OCI-LY7 (cell line): ENCODE results near the gene SIDT1. TPM values are rescaled to one million over a fixed set of nuclear protein-coding genes. Genes with fewer than 3 reads are reported as not detected.
A peak's percentile ranks its signal among the peaks of the same experiment; 100 is the strongest.

Experiments used
- BruUV-seq: library from RNA; stranded (reverse); fragments of 400-500 nt; replicated peaks from 2 replicates; lab custom pipeline; 2021; lab: Mats Ljungman, UMichigan
- CTCF ChIA-PET: fragments of 300-600 bp; sonication (Branson Sonifier 250); formaldehyde crosslinking; loops from one replicate; lab custom pipeline; 2022; ENCODE audit warnings: antibody characterized with exemption; ENCODE audit not compliant: unreplicated experiment; lab: Charles Lee
- POLR2A ChIA-PET: fragments of 300-600 bp; sonication (Branson Sonifier 250); formaldehyde crosslinking; loops from one replicate; lab custom pipeline; 2022; ENCODE audit warnings: antibody characterized with exemption; lab: Charles Lee
- DNase-seq: peaks from one replicate; pipeline ENCODE4 v3.0.0-alpha.2; 2015; ENCODE audit warnings: low spot score
- H2AFZ ChIP-seq: fragments of 200-600 bp; sonication (generic), shearing (Covaris generic); 2 replicates; pipeline ENCODE4 v1.6.1; 2014; ENCODE audit warnings: mild to moderate bottlenecking, antibody characterized with exemption, low read length, moderate library complexity
- H3K27ac ChIP-seq: fragments of 200-600 bp; sonication (generic); 2 replicates; pipeline ENCODE4 v1.5.1; 2014; ENCODE audit warnings: mixed run types, low read depth, mild to moderate bottlenecking, moderate library complexity, low read length, inconsistent platforms; ENCODE audit not compliant: poor library complexity, severe bottlenecking
- H3K36me3 ChIP-seq: fragments of 200-600 bp; sonication (generic); 2 replicates; pipeline ENCODE4 v1.6.1; 2014; ENCODE audit warnings: mild to moderate bottlenecking, antibody characterized with exemption, low read length, moderate library complexity, mixed read lengths; ENCODE audit not compliant: insufficient read depth
- H3K4me1 ChIP-seq: fragments of 200-600 bp; sonication (generic); 2 replicates; pipeline ENCODE4 v1.5.1; 2014; ENCODE audit warnings: mild to moderate bottlenecking, low read length; ENCODE audit not compliant: insufficient read depth, poor library complexity, severe bottlenecking
- H3K4me2 ChIP-seq: fragments of 200-600 bp; sonication (generic); 2 replicates; pipeline ENCODE4 v1.6.1; 2014; ENCODE audit warnings: mild to moderate bottlenecking, low read length
- H3K4me3 ChIP-seq: fragments of 200-600 bp; sonication (generic); 2 replicates; pipeline ENCODE4 v1.5.1; 2014; ENCODE audit warnings: mild to moderate bottlenecking, low read depth, low read length; ENCODE audit not compliant: poor library complexity, severe bottlenecking
- H3K79me2 ChIP-seq: fragments of 200-600 bp; sonication (generic); 2 replicates; pipeline ENCODE4 v1.6.1; 2016; ENCODE audit warnings: low read depth, mild to moderate bottlenecking, low read length, moderate library complexity, mixed read lengths; ENCODE audit not compliant: insufficient read depth
- H3K9me2 ChIP-seq: fragments of 200-600 bp; sonication (generic); 2 replicates; pipeline ENCODE4 v1.6.1; 2016; ENCODE audit warnings: mild to moderate bottlenecking, low read length, mixed read lengths; ENCODE audit not compliant: insufficient read depth
- H3K9me3 ChIP-seq: fragments of 200-600 bp; sonication (generic); 2 replicates; pipeline ENCODE4 v1.6.1; 2014; ENCODE audit warnings: mild to moderate bottlenecking, mixed run types, low read length, mixed read lengths
- H4K20me1 ChIP-seq: fragments of 200-600 bp; sonication (generic); 2 replicates; pipeline ENCODE4 v1.6.1; 2014; ENCODE audit warnings: mild to moderate bottlenecking, antibody characterized with exemption, low read length, moderate library complexity, mixed read lengths; ENCODE audit not compliant: insufficient read depth
- EZH2phosphoT487 ChIP-seq: fragments of 200-600 bp; sonication (generic); IDR thresholded peaks from 2 replicates; pipeline ENCODE4 v1.6.1; 2018; ENCODE audit warnings: low read depth, borderline replicate concordance, mild to moderate bottlenecking, mixed run types, antibody characterized with exemption, low read length, moderate library complexity, mixed read lengths
- intact Hi-C: fragments of 100-400 bp; cut with micrococcal nuclease; formaldehyde crosslinking; loops from one replicate; pipeline ENCODE4 v1.10.0; 2022; ENCODE audit not compliant: unreplicated experiment
- total RNA-seq, 2 experiments: library from RNA; depleted of rRNA in 1 of 2; stranded (reverse); fragments of >200 nt in 1 of 2; shearing (Covaris generic) in 1 of 2; gene quantifications; 2 replicates each; pipeline ENCODE4 v1.2.3, GENCODE V29; 2014 to 2022
- TF ChIP-seq, protein P1 (sequence below): fragments of 200-600 bp; sonication (generic); conservative IDR thresholded peaks from 2 replicates; pipeline ENCODE4 v1.5.1; 2014; ENCODE audit warnings: mild to moderate bottlenecking, antibody characterized with exemption, low read length, moderate library complexity, mixed read lengths

The SIDT1 gene
- total RNA-seq, 2 experiments from 2014 or later, result 7.3 to 10.3 TPM

DNA sequence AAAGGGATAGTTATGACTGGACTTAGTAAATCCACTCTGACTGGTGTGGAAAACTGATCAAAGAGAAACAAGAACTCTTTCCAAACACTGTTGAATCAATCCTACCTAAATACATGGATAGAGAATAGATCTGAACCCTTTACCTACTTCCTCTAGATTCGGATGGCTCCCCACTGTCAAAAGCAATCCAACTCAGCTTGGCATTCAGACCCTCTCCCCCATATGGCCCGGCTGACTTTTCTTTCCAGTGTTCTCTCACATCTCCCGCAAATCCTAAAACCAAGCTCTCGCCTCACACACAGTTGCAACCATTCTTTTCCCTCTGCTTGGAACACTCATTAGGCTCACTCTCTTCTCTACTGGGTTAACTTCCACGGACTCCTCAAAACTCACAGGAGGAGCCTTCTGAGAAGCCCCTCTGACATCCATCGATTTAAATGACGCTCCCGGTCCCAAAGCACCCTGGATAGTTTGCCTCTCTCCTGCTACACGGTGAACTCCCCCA lies 18.0 kb upstream of the SIDT1 start:
- Histone ChIP-seq H3K36me3 (no peaks in the 10 kb centered on the region; the same call in 1 of the 2 replicates), H3K4me1 (peaks cover 17% of the 10 kb centered on the region), H2AFZ (peak overlapping the region; percentile 94), H3K9me2 (no peaks in the 10 kb centered on the region), H3K4me2 (peak overlapping the region; percentile 72), H4K20me1 (no peaks in the 10 kb centered on the region), H3K9me3 (peaks cover 12% of the 10 kb centered on the region; the same call in 1 of the 2 replicates), H3K79me2 (peaks cover 18% of the 10 kb centered on the region), H3K27ac (peak overlapping the region; percentile 71), H3K4me3 (peak overlapping the region; percentile 88)
- intact Hi-C loops, result loop anchor here (2.0 kb wide), 1 partner anchor 20 kb away; no protein-coding TSS in a partner anchor
- CTCF ChIA-PET, result interaction anchor here (1.3 to 1.7 kb wide), 2 partner anchors 20 to 21 kb away, joined by 4 to 5 read pairs; no protein-coding TSS in a partner anchor
- BruUV-seq, result no TSS peak
- DNase-seq, result peak; percentile 12
- TF ChIP-seq, protein P1, sequence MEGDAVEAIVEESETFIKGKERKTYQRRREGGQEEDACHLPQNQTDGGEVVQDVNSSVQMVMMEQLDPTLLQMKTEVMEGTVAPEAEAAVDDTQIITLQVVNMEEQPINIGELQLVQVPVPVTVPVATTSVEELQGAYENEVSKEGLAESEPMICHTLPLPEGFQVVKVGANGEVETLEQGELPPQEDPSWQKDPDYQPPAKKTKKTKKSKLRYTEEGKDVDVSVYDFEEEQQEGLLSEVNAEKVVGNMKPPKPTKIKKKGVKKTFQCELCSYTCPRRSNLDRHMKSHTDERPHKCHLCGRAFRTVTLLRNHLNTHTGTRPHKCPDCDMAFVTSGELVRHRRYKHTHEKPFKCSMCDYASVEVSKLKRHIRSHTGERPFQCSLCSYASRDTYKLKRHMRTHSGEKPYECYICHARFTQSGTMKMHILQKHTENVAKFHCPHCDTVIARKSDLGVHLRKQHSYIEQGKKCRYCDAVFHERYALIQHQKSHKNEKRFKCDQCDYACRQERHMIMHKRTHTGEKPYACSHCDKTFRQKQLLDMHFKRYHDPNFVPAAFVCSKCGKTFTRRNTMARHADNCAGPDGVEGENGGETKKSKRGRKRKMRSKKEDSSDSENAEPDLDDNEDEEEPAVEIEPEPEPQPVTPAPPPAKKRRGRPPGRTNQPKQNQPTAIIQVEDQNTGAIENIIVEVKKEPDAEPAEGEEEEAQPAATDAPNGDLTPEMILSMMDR, result no peak
- no peak for TF ChIP-seq EZH2phosphoT487
- POLR2A ChIA-PET, result interaction anchor here (0.7 to 2.8 kb wide), 12 partner anchors 9 to 699 kb away, joined by 3 to 20 read pairs (median 4); no protein-coding TSS in a partner anchor

DNA sequence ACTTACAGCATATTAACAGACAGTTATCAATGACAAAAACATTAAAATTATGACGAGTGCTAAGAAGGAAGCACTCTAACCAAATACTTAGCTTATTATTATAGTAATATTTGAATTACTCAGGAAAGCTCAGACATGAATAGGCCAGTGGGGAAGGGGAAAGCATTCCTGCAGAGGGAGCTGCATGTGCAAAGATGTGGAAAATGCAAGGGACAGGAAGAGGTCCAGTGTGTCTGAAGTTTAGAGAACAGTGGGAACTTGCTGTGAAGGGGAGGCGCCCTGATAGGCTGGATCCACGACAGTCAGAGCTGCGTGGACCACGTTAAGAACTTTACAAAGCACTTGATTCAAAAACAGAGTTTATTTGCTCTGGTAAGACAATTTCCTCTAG lies 16.2 kb upstream of the SIDT1 start:
- Histone ChIP-seq H3K4me1 (peaks cover 17% of the 10 kb centered on the region), H4K20me1 (no peaks in the 10 kb centered on the region), H3K27ac (no peak overlapping the region), H3K36me3 (no peaks in the 10 kb centered on the region), H3K9me2 (no peaks in the 10 kb centered on the region), H3K4me2 (no peak overlapping the region), H2AFZ (peak overlapping the region; percentile 39; the same call in 1 of the 2 replicates), H3K4me3 (no peak overlapping the region), H3K9me3 (peaks cover 8% of the 10 kb centered on the region; the same call in 1 of the 2 replicates), H3K79me2 (peaks cover 11% of the 10 kb centered on the region; the same call in 1 of the 2 replicates)
- intact Hi-C loops, result no loop called here
- no peak for TF ChIP-seq EZH2phosphoT487
- TF ChIP-seq, protein P1, result no peak
- POLR2A ChIA-PET, result interaction anchor here (0.6 to 2.2 kb wide), 11 partner anchors 13 to 781 kb away, joined by 3 to 11 read pairs (median 4); no protein-coding TSS in a partner anchor
- no peak for DNase-seq
- no TSS peak for BruUV-seq
- CTCF ChIA-PET, result no interaction called here

DNA sequence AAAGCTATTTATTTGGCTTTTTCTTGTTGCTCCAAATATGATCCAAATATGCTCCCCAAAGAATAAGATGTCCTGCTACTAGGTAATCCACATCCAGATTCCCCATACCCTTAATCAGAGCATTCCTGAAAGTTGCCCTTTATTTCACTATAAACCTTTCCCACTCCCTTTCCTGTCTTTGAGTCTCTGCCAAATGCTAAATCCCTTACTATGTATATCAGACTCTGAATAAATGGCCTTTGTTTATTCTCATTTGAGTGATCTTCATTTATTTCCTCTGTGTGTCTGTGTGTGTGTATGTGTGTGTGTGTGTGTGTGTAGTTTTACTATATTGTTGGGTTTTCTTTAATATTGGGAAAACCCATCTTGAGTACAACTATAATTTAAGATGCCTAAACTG lies 10.4 kb upstream of the SIDT1 start:
- TF ChIP-seq, protein P1, result no peak
- TF ChIP-seq EZH2phosphoT487, result no peak
- ChIA-PET CTCF (no interaction called here), POLR2A (interaction anchor here (0.6 to 1.1 kb wide), 2 partner anchors 10 to 34 kb away, joined by 3 read pairs; no protein-coding TSS in a partner anchor)
- no peak overlapping the region for H3K4me2 ChIP-seq
- no peak overlapping the region for H3K27ac ChIP-seq
- peaks cover 8% of the 10 kb centered on the region; the same call in 1 of the 2 replicates for H3K9me3 ChIP-seq
- BruUV-seq, result no TSS peak
- H4K20me1 ChIP-seq, result no peaks in the 10 kb centered on the region
- no peaks in the 10 kb centered on the region for H3K79me2 ChIP-seq
- no peak for DNase-seq
- no peaks in the 10 kb centered on the region for H3K4me1 ChIP-seq
- H3K36me3 ChIP-seq, result no peaks in the 10 kb centered on the region
- no peak overlapping the region for H2AFZ ChIP-seq
- intact Hi-C loops, result no loop called here
- H3K9me2 ChIP-seq, result no peaks in the 10 kb centered on the region
- no peak overlapping the region for H3K4me3 ChIP-seq
